Activated CD4-positive, CD25-positive, alpha-beta regulatory T cell treated with anti-CD3 and anti-CD28 coated beads, Interleukin-2, amount 50 U/mL, for 16 hours (primary cell): ENCODE data around the gene LUZP2.
"Not testable (repeated sequence)": the region's sequence is repeated elsewhere in the genome, so short reads cannot be mapped to it uniquely, and the experiment has no call there.

Source experiments
- DNase-seq: peaks from one replicate; pipeline ENCODE4 v3.0.0-alpha.2; 2020; ENCODE audit warnings: low read depth, low spot score

LUZP2 gene

GRCh38 chr11:24819863-24820434 lies 323.1 kb downstream of the LUZP2 start:
- no peak for DNase-seq

- DNase-seq = no peak
Observed at GRCh38 chr11:24820541-24820940, 323.7 kb downstream of the LUZP2 start.

DNA sequence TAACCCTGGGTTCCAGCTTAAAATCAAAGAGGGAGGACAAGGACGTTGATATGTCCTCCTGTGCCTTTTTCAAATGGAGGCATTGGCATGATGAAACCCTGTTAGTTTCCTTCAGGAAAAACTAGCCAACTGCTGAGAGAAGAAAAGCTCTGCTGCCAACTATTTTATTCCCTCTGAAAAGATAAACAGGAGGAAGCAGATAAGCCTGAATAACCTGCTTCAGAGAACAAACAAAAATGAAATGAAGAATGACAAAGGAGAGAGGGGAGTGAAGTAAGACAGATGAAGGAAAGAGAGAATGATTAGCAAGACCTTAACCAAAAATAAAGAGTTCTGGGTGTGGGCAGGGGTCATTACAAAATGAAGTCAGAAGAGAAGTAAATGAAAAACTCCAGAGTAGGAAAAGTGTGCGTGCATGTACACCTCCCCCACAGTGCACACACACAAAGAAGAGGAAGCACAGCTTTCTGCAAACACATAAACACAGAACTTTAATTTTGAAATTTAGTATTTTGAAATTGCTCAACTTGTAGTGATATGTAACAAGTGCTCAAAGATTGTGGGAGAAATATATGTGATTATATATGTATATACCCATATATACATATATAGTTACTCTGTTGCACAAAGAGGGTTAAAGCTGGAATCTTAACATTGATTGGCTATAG lies 332.2 kb downstream of the LUZP2 start:
- no peak for DNase-seq

DNA sequence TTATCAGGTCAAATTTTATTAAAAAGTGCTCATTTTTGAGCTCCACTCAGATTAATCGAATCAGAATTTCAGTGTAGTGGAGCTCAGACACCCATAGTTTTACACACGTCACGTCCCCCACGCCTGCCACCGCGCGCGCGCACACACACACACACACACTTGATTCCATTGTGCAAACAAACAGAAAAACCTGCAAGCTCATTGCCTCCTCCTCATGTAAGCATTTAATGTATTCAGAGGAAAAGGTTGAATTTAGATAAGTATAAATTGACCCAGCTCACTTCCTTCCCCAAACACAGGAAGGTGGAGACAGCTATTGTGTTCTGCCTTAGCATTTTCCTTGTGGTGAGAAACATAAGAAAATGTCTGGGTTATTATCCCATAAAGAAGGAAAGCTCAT lies 336.7 kb downstream of the LUZP2 start:
- no peak for DNase-seq

- DNase-seq = no peak
Observed at GRCh38 chr11:24837112-24837511, 340.3 kb downstream of the LUZP2 start.

GRCh38 chr11:24842308-24842707 lies 345.5 kb downstream of the LUZP2 start:
- no peak for DNase-seq

DNA sequence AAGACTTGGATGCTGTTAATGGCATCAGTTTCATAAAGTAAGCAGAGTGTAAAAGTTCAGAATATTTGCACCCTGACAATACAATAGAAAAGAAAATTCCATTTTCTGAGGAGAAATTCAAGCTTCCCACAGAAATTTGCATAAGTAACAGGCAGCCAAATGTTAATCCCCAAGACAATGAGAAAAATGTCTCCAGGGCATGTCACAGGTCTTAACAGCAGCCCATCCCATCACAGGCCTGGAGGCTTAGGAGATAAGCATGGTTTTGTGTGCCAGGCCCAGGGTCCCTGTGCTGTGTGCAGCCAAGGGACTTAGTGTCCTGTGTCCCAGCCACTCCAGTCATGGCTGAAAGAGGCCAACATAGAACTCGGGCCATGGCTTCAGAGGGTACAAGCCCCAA lies 347.6 kb downstream of the LUZP2 start:
- no peak for DNase-seq

- no peak for DNase-seq
Observed at GRCh38 chr11:24848857-24849256, 352.0 kb downstream of the LUZP2 start.

DNA sequence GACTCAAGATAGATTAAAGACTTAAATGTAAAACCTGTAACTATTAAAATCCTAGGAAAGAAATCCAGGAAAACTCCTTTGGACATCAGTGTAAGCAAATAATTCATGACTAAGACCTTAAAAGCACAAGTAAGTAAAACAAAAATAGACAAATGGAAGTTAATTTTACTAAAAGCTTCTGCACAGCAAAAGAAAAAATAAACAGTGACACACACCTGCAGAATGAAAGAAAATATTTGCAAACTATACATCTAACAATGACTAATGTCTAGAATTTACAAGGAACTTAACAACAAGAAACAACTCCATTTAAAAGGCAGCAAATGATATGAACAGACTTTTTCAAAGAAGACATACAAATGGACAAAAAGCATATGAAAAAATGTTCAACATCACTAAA lies 359.1 kb downstream of the LUZP2 start:
- no peak for DNase-seq

GRCh38 chr11:24859801-24860300 lies 363.0 kb downstream of the LUZP2 start:
- DNase-seq = no peak

GRCh38 chr11:24861440-24861839 lies 364.6 kb downstream of the LUZP2 start:
- no peak for DNase-seq

DNA sequence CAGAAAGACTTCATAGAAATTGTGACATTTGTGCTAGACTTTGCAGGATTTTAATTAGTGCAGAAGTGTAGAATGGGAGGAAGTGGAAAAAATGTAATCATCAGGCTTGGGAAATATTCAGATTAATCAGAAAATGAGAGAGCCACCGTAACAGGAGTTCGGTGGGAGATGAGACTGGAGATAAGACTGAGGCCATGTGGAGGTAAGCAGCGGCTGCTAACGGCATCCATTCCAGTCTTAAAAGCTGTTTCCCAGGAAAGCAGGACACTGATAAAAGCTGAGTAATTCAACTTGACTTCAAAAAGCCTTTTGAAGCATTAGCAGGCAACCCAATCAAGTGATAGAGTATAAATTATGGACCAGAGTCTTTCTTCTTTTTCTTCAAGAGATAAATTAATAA lies 369.9 kb downstream of the LUZP2 start:
- no peak for DNase-seq

- no peak for DNase-seq
Observed at GRCh38 chr11:24870048-24870447, 373.2 kb downstream of the LUZP2 start.

- no peak for DNase-seq
Observed at GRCh38 chr11:24872186-24872585, 375.3 kb downstream of the LUZP2 start.

DNA sequence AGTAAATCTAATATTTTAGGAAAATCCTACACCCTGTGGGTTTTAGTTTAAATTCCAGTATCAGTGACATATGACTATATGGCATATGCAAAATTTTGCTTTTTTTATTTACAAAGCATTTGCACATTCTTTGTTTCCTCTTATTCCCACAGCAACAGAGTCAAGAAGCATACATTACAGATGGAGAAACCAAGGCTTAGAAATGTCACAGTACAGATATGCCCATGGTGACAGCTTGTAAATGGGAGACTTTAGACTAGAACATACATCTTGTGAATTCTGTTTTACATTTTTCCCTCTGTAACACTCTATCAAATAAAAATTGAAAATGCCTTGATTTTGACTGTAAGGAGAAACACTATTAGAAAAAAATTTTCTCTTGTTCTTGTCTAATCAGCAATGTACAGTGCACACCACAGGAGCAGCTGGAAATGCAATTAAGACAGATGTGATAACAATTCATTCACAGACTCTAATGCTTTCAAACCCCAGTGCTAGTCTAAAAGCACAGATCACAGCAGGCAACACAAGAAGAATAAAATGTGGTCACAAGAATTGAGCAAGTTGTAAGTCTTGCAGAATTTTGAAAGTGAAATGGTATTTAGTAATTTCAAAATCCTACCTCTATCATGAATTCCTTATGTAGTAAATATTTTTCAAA lies 375.9 kb downstream of the LUZP2 start:
- no peak for DNase-seq

GRCh38 chr11:24880962-24881361 lies 384.1 kb downstream of the LUZP2 start:
- DNase-seq = no peak

- DNase-seq = no peak
Observed at GRCh38 chr11:24885580-24886173, 388.8 kb downstream of the LUZP2 start.

GRCh38 chr11:24886880-24887619 lies 390.2 kb downstream of the LUZP2 start:
- no peak for DNase-seq

- DNase-seq = no peak
Observed at GRCh38 chr11:24890426-24890825, 393.6 kb downstream of the LUZP2 start.

- not testable (repeated sequence) for DNase-seq
Observed at GRCh38 chr11:24891845-24892492, 395.1 kb downstream of the LUZP2 start.

DNA sequence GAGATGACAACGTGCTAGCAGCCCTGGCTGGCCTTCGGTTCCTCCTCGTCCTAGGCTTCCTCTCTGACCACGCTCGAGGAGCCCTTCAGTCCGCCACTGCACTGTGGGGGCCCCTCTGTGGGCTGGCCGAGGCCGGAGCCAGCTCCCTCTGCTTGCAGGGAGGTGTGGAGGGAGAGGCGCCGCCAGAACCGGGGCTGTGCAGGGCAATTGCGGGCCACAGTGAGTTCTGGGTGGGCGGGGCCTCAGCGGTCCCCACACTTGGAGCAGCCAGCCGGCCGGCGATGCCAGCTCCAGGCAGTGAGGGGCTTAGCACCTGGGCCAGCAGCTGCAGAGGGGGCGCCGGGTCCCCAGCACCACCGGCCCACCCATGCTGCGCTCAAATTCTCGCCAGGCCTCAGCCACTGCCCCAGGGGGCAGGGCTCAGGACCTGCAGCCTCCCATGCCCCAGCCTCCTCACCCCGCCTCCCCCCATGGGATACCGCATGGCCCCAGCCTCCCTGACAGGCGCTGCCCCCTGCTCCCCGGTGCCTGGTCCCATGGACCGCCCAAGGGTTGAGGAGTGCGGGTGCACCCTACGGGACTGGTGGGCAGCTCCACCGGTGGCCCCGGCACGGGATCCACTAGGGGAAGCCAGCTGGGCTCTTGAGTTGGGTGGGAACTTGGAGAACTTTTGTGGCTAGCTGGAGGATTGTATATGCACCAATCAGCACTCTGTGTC lies 399.4 kb downstream of the LUZP2 start:
- DNase-seq = no peak
